ENCODE data around the gene WDR77. TPM values are rescaled to one million over a fixed set of nuclear protein-coding genes. Genes with fewer than 3 reads are reported as not detected.

Gene WDR77
- total RNA-seq, 2 experiments from 2014 or later: 12.4 to 15.1 TPM

GRCh38 chr1:111392460-111392945 is 56.6 kb downstream of the WDR77 start:
- no peaks in the 10 kb centered on the region for H3K36me3 ChIP-seq (ENCODE audit: insufficient read depth, low read length)
- ATAC-seq (ENCODE audit: poor library complexity): no peak
- Mint-ChIP-seq H3K27ac (no peak overlapping the region), H3K4me3 (no peak overlapping the region), H3K27me3 (no peaks in the 10 kb centered on the region), H3K36me3 (ENCODE audit: low read depth) (no peaks in the 10 kb centered on the region), H3K4me1 (ENCODE audit: low read depth) (no peaks in the 10 kb centered on the region), H3K9me3 (no peaks in the 10 kb centered on the region)
- H3K4me1 ChIP-seq (ENCODE audit: insufficient read depth, low read length): no peaks in the 10 kb centered on the region
- DNase-seq: no peak
- CTCF ChIA-PET: no interaction called here
- POLR2A ChIA-PET: no interaction called here
- intact Hi-C loops (cut with DNase I, micrococcal nuclease): no loop called here
- no peak overlapping the region for H3K4me3 ChIP-seq (ENCODE audit: low read length)
- no peaks in the 10 kb centered on the region for H3K9me3 ChIP-seq (ENCODE audit: control insufficient read depth in 1 of 2, insufficient read depth in 1 of 2, low read length in 2 of 2)
- H3K27me3 ChIP-seq (ENCODE audit: control insufficient read depth in 1 of 2, insufficient read depth in 2 of 2, low read length in 2 of 2): no peaks in the 10 kb centered on the region
- TF ChIP-seq, protein P1, sequence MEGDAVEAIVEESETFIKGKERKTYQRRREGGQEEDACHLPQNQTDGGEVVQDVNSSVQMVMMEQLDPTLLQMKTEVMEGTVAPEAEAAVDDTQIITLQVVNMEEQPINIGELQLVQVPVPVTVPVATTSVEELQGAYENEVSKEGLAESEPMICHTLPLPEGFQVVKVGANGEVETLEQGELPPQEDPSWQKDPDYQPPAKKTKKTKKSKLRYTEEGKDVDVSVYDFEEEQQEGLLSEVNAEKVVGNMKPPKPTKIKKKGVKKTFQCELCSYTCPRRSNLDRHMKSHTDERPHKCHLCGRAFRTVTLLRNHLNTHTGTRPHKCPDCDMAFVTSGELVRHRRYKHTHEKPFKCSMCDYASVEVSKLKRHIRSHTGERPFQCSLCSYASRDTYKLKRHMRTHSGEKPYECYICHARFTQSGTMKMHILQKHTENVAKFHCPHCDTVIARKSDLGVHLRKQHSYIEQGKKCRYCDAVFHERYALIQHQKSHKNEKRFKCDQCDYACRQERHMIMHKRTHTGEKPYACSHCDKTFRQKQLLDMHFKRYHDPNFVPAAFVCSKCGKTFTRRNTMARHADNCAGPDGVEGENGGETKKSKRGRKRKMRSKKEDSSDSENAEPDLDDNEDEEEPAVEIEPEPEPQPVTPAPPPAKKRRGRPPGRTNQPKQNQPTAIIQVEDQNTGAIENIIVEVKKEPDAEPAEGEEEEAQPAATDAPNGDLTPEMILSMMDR (IDR thresholded peaks at IDR 0.05): no peak
- H3K27ac ChIP-seq (ENCODE audit: low read depth in 1 of 2, low read length in 2 of 2): no peak overlapping the region

DNA sequence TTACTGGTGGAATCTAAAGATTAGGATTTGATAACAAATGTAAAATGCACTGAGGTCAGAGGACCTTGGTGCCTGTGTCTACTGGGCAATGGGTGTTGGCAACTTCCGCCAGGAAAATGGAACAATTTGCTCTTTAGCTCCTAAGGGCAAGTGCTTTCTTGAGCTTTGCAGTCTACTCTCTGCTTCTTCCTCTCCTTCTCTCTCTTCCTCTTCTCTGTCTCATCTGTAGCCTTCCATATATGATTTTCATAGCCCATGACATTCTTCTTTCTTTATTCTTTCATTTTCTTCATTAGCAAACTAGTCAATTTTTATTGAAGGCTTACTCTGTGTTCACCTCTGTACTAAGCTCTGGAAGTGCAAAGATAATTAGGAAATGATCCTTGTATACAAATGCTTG is 57.0 kb downstream of the WDR77 start:
- ChIA-PET POLR2A (no interaction called here), CTCF (no interaction called here)

More for the DNA sequence above, 57.0 kb downstream of the WDR77 start:
- no peaks in the 10 kb centered on the region for H3K9me3 ChIP-seq (ENCODE audit: control insufficient read depth in 1 of 2, insufficient read depth in 1 of 2, low read length in 2 of 2)
- H3K4me1 Mint-ChIP-seq (ENCODE audit: low read depth): no peaks in the 10 kb centered on the region
- no peaks in the 10 kb centered on the region for H3K9me3 Mint-ChIP-seq
- H3K27me3 Mint-ChIP-seq: no peaks in the 10 kb centered on the region
- no peaks in the 10 kb centered on the region for H3K4me1 ChIP-seq (ENCODE audit: insufficient read depth, low read length)
- no peak overlapping the region for H3K4me3 Mint-ChIP-seq
- no peaks in the 10 kb centered on the region for H3K36me3 Mint-ChIP-seq (ENCODE audit: low read depth)
- H3K4me3 ChIP-seq (ENCODE audit: low read length): no peak overlapping the region
- no peaks in the 10 kb centered on the region for H3K27me3 ChIP-seq (ENCODE audit: control insufficient read depth in 1 of 2, insufficient read depth in 2 of 2, low read length in 2 of 2)
- H3K27ac Mint-ChIP-seq: no peak overlapping the region
- no peak overlapping the region for H3K27ac ChIP-seq (ENCODE audit: low read depth in 1 of 2, low read length in 2 of 2)
- no peaks in the 10 kb centered on the region for H3K36me3 ChIP-seq (ENCODE audit: insufficient read depth, low read length)
- intact Hi-C loops (cut with DNase I, micrococcal nuclease): no loop called here
- TF ChIP-seq, protein P1 (IDR thresholded peaks at IDR 0.05): no peak
- DNase-seq: no peak
- ATAC-seq (ENCODE audit: poor library complexity): no peak

Other genes with a start within 250 kb of the WDR77 start
- 10 to 100 TPM; 60.7 to 62.0 TPM for gene DENND2D, start 248.6 kb downstream of the WDR77 start, total RNA-seq
- 10 to 100 TPM; 13.9 to 15.7 TPM for gene CHI3L2, start 221.5 kb downstream of the WDR77 start, total RNA-seq
- gene CHIA, start 158.4 kb downstream of the WDR77 start, total RNA-seq: not detected
- gene OVGP1, start 21.5 kb downstream of the WDR77 start, total RNA-seq: 10 to 100 TPM; 10.2 to 11.7 TPM
- gene ATP5PB, start 208 bp upstream of the WDR77 start, total RNA-seq: 10 to 100 TPM; 47.3 to 51.5 TPM
- gene C1orf162, start 24.7 kb upstream of the WDR77 start, total RNA-seq: 10 to 100 TPM; 21.0 to 22.1 TPM
- gene ADORA3, start 54.4 kb upstream of the WDR77 start, total RNA-seq: not detected
- not detected for gene TMIGD3, start 54.4 kb upstream of the WDR77 start, total RNA-seq
- 10 to 100 TPM; 63.8 to 67.1 TPM for gene RAP1A, start 170.5 kb upstream of the WDR77 start, total RNA-seq